Neural progenitor cell (in vitro differentiated cells): ENCODE results near the gene HSPE1. TPM values are rescaled to one million over a fixed set of nuclear protein-coding genes. Genes with fewer than 3 reads are reported as not detected.

ENCODE experiments used
- DNase-seq: peaks from one replicate; pipeline ENCODE4 v3.0.0-alpha.2; 2016; ENCODE audit warnings: low spot score
- H2AFZ ChIP-seq: fragments of 200-600 bp; sonication (generic); replicated peaks from 2 replicates; pipeline ENCODE4 v1.6.1; 2016; ENCODE audit warnings: antibody characterized with exemption
- H3F3A ChIP-seq: fragments of 200-600 bp; sonication (generic); 2 replicates; pipeline ENCODE4 v1.6.1; 2016; ENCODE audit warnings: antibody characterized with exemption, low read depth
- H3K27ac ChIP-seq: fragments of 200-600 bp; sonication (generic); 2 replicates; pipeline ENCODE4 v1.5.1; 2016; ENCODE audit warnings: mild to moderate bottlenecking
- H3K27me3 ChIP-seq: fragments of 200-600 bp; sonication (generic); 2 replicates; pipeline ENCODE4 v1.6.1; 2016; ENCODE audit warnings: mild to moderate bottlenecking, moderate library complexity
- H3K36me3 ChIP-seq: fragments of 200-600 bp; sonication (generic); 2 replicates; pipeline ENCODE4 v1.5.1; 2016
- H3K4me1 ChIP-seq: fragments of 200-600 bp; sonication (generic); 2 replicates; pipeline ENCODE4 v1.6.1; 2016; ENCODE audit warnings: mixed run types
- H3K4me2 ChIP-seq: fragments of 200-600 bp; sonication (generic); 2 replicates; pipeline ENCODE4 v1.6.1; 2016
- H3K4me3 ChIP-seq: fragments of 200-600 bp; sonication (generic); 2 replicates; pipeline ENCODE4 v1.5.1; 2016
- H3K79me2 ChIP-seq: fragments of 200-600 bp; sonication (generic); 2 replicates; pipeline ENCODE4 v1.6.1; 2016; ENCODE audit warnings: low read depth
- H3K9ac ChIP-seq: fragments of 200-600 bp; sonication (generic); 2 replicates; pipeline ENCODE4 v1.6.1; 2016
- H3K9me3 ChIP-seq: fragments of 200-600 bp; sonication (generic); 2 replicates; pipeline ENCODE4 v1.5.1; 2016; ENCODE audit warnings: low read depth
- H4K20me1 ChIP-seq: fragments of 200-600 bp; sonication (generic); 2 replicates; pipeline ENCODE4 v1.6.1; 2016; ENCODE audit warnings: low read depth
- H3K27ac Mint-ChIP-seq: 3 replicates; pipeline ENCODE4 v1.8.0; 2021; ENCODE audit warnings: mixed read lengths
- H3K27me3 Mint-ChIP-seq: 2 replicates; pipeline ENCODE4 v1.8.0; 2022; ENCODE audit warnings: low read depth, mild to moderate bottlenecking, inconsistent platforms, moderate library complexity, mixed read lengths; ENCODE audit not compliant: insufficient read depth
- H3K36me3 Mint-ChIP-seq: 3 replicates; pipeline ENCODE4 v1.8.0; 2021; ENCODE audit warnings: mixed read lengths
- H3K4me1 Mint-ChIP-seq: 3 replicates; pipeline ENCODE4 v1.8.0; 2021; ENCODE audit warnings: mixed read lengths
- H3K4me3 Mint-ChIP-seq: 3 replicates; pipeline ENCODE4 v1.8.0; 2021; ENCODE audit warnings: mild to moderate bottlenecking, moderate library complexity, mixed read lengths
- H3K9me3 Mint-ChIP-seq: 3 replicates; pipeline ENCODE4 v1.8.0; 2020; ENCODE audit warnings: mixed read lengths
- EZH2 ChIP-seq: fragments of 200-600 bp; sonication (generic); IDR thresholded peaks from 2 replicates; pipeline ENCODE4 v1.6.1; 2017; ENCODE audit warnings: antibody characterized with exemption, mild to moderate bottlenecking, moderate library complexity
- EZH2phosphoT487 ChIP-seq: fragments of 200-600 bp; sonication (generic); IDR thresholded peaks from 2 replicates; pipeline ENCODE4 v1.6.1; 2017; ENCODE audit warnings: antibody characterized with exemption
- total RNA-seq: library from RNA; depleted of rRNA; stranded (reverse); fragments of >200 nt; gene quantifications from 2 replicates; pipeline ENCODE4 v1.2.3, GENCODE V29; 2015; ENCODE audit warnings: low replicate concordance
- TF ChIP-seq, protein P1 (sequence below): fragments of 200-600 bp; sonication (generic); IDR thresholded peaks from 2 replicates; pipeline ENCODE4 v1.5.1; 2017; ENCODE audit warnings: antibody characterized with exemption, mild to moderate bottlenecking

The HSPE1 gene
- total RNA-seq, 1 donor from 2014 or later, result 320 TPM

DNA sequence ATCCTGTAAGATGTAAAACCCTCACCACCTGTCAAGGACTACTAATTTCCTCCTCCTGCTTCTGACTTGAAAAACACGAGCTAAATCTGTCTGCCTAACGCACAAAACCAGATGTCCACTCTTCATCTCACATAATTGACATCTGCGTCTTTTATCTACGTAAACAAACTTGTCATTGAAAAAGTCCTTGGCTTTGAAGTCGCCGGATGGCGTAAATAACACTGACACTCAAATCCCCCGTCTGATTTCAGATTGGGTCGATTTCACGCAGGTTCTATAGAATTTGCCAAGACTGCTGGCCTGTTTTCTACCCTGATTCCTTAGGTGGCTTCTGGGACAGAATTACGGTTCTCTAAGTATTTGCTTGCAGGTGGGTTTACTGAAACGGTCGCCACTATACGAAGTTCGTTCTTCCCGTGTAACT lies 15.1 kb downstream of the HSPE1 start:
- H3K27ac Mint-ChIP-seq, result peak overlapping the region; percentile 1
- H3K4me3 Mint-ChIP-seq, result peak overlapping the region; percentile 97
- TF ChIP-seq EZH2 (no peak), EZH2phosphoT487 (no peak)
- Histone ChIP-seq H3K4me1 (peaks cover 14% of the 10 kb centered on the region), H3K9ac (no peak overlapping the region), H4K20me1 (peaks cover 6% of the 10 kb centered on the region), H3K9me3 (no peaks in the 10 kb centered on the region), H3K27ac (peak overlapping the region; percentile 19), H3K4me3 (peak overlapping the region; percentile 80), H3K4me2 (peak overlapping the region; percentile 97), H3K36me3 (peaks cover 6% of the 10 kb centered on the region), H3F3A (peaks cover 10% of the 10 kb centered on the region), H2AFZ (peak overlapping the region; percentile 94), H3K27me3 (no peaks in the 10 kb centered on the region), H3K79me2 (peaks cover 44% of the 10 kb centered on the region)
- H3K27me3 Mint-ChIP-seq, result peaks cover 2% of the 10 kb centered on the region
- no peak for DNase-seq
- peaks cover 20% of the 10 kb centered on the region for H3K4me1 Mint-ChIP-seq
- no peaks in the 10 kb centered on the region for H3K9me3 Mint-ChIP-seq
- H3K36me3 Mint-ChIP-seq, result peaks cover 11% of the 10 kb centered on the region

DNA sequence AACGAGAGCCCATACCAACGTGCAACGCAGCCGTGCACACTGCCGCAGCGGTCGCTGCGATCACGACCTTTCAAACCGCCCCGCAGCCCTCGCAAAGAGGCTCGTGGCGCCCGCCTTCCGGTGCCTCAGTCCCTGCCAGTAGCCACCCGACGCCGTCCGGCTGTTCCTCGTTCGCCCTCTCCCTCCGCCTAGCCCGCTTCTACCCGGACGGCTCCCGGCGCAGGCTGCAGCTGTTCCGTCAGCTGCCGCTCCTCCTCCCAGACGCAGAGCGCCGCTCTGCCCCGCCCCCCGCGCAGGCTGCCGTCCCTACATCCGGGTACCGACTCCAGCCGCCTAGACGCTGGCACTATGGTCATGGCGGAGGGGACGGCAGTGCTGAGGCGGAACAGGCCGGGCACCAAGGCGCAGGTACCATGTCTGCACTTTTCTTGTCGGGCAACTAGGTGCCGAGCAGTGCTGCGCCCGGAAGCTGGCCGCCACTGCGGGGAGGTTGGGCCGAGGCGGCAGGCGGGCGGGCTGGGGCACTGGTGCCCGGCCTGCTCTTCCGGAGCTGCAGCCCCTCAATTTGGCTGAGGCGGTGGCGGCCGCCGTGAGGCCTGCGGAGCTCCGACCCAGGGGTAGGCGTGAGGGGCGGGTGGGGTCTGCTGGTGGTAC lies 15.7 kb downstream of the HSPE1 start, which contains the start of gene MOB4:
TSS of gene MOB4 (plus strand) at position 328 of the 654 bp plus-strand sequence. CDS start at position 349, 21 bp downstream.
- Histone ChIP-seq H3K4me1 (peaks cover 14% of the 10 kb centered on the region), H3K36me3 (peaks cover 11% of the 10 kb centered on the region), H4K20me1 (peaks cover 6% of the 10 kb centered on the region), H3F3A (peaks cover 10% of the 10 kb centered on the region), H3K9me3 (no peaks in the 10 kb centered on the region), H2AFZ (peak within 1 kb of the TSS; percentile 94), H3K9ac (peak within 1 kb of the TSS; percentile 93), H3K79me2 (peaks cover 50% of the 10 kb centered on the region), H3K27me3 (no peaks in the 10 kb centered on the region), H3K4me2 (peak within 1 kb of the TSS; percentile 97), H3K4me3 (peak within 1 kb of the TSS; percentile 80), H3K27ac (peak within 1 kb of the TSS; percentile 71)
- H3K27ac Mint-ChIP-seq, result peak within 1 kb of the TSS; percentile 90
- H3K4me1 Mint-ChIP-seq, result peaks cover 20% of the 10 kb centered on the region
- peak within 1 kb of the TSS; percentile 97 for H3K4me3 Mint-ChIP-seq
- DNase-seq, result peak; percentile 98
- peaks cover 15% of the 10 kb centered on the region for H3K36me3 Mint-ChIP-seq
- peaks cover 2% of the 10 kb centered on the region for H3K27me3 Mint-ChIP-seq
- TF ChIP-seq, protein P1, sequence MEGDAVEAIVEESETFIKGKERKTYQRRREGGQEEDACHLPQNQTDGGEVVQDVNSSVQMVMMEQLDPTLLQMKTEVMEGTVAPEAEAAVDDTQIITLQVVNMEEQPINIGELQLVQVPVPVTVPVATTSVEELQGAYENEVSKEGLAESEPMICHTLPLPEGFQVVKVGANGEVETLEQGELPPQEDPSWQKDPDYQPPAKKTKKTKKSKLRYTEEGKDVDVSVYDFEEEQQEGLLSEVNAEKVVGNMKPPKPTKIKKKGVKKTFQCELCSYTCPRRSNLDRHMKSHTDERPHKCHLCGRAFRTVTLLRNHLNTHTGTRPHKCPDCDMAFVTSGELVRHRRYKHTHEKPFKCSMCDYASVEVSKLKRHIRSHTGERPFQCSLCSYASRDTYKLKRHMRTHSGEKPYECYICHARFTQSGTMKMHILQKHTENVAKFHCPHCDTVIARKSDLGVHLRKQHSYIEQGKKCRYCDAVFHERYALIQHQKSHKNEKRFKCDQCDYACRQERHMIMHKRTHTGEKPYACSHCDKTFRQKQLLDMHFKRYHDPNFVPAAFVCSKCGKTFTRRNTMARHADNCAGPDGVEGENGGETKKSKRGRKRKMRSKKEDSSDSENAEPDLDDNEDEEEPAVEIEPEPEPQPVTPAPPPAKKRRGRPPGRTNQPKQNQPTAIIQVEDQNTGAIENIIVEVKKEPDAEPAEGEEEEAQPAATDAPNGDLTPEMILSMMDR, result no peak
- TF ChIP-seq EZH2phosphoT487, result no peak
- TF ChIP-seq EZH2, result no peak
- peaks cover 1% of the 10 kb centered on the region for H3K9me3 Mint-ChIP-seq

- Mint-ChIP-seq H3K36me3 (peaks cover 20% of the 10 kb centered on the region), H3K4me3 (peak overlapping the region; percentile 97), H3K27ac (peak overlapping the region; percentile 90), H3K27me3 (no peaks in the 10 kb centered on the region), H3K9me3 (peaks cover 5% of the 10 kb centered on the region), H3K4me1 (peaks cover 20% of the 10 kb centered on the region)
- peak overlapping the region; percentile 80 for H2AFZ ChIP-seq
- no peak for DNase-seq
- H3K4me1 ChIP-seq, result peaks cover 14% of the 10 kb centered on the region
- H3K4me2 ChIP-seq, result peak overlapping the region; percentile 97
- TF ChIP-seq EZH2 (no peak), EZH2phosphoT487 (no peak)
- TF ChIP-seq, protein P1, result no peak
- H3K27me3 ChIP-seq, result no peaks in the 10 kb centered on the region
- H3K4me3 ChIP-seq, result peak overlapping the region; percentile 80
- H3K9me3 ChIP-seq, result no peaks in the 10 kb centered on the region
- peak overlapping the region; percentile 93 for H3K9ac ChIP-seq
- peaks cover 14% of the 10 kb centered on the region for H3K36me3 ChIP-seq
- H3K27ac ChIP-seq, result peak overlapping the region; percentile 71
- H4K20me1 ChIP-seq, result peaks cover 6% of the 10 kb centered on the region
- peaks cover 10% of the 10 kb centered on the region for H3F3A ChIP-seq
- peaks cover 55% of the 10 kb centered on the region for H3K79me2 ChIP-seq
Observed at GRCh38 chr2:197516393-197516761, 16.2 kb downstream of the HSPE1 start.

- H3K4me3 ChIP-seq, result peak overlapping the region; percentile 80
- peaks cover 14% of the 10 kb centered on the region for H3K4me1 ChIP-seq
- TF ChIP-seq EZH2phosphoT487 (no peak), EZH2 (no peak)
- TF ChIP-seq, protein P1, result no peak
- Mint-ChIP-seq H3K36me3 (peaks cover 23% of the 10 kb centered on the region), H3K4me3 (peak overlapping the region; percentile 97), H3K27me3 (no peaks in the 10 kb centered on the region), H3K27ac (no peak overlapping the region), H3K9me3 (peaks cover 8% of the 10 kb centered on the region), H3K4me1 (peaks cover 20% of the 10 kb centered on the region)
- peak overlapping the region; percentile 93 for H3K9ac ChIP-seq
- H3K4me2 ChIP-seq, result peak overlapping the region; percentile 97
- H2AFZ ChIP-seq, result no peak overlapping the region
- peaks cover 63% of the 10 kb centered on the region for H3K79me2 ChIP-seq
- H3K36me3 ChIP-seq, result peaks cover 14% of the 10 kb centered on the region
- H4K20me1 ChIP-seq, result peaks cover 6% of the 10 kb centered on the region
- no peak overlapping the region for H3K27ac ChIP-seq
- H3F3A ChIP-seq, result peaks cover 10% of the 10 kb centered on the region
- no peak for DNase-seq
- H3K27me3 ChIP-seq, result no peaks in the 10 kb centered on the region
- H3K9me3 ChIP-seq, result no peaks in the 10 kb centered on the region
Observed at GRCh38 chr2:197517150-197517549, 17.0 kb downstream of the HSPE1 start.
